Endodermal cell (in vitro differentiated cells): ENCODE measurements around the gene ATL3. TPM values are rescaled to one million over a fixed set of nuclear protein-coding genes. Genes with fewer than 3 reads are reported as not detected.
"Not testable (repeated sequence)": the region's sequence is repeated elsewhere in the genome, so short reads cannot be mapped to it uniquely, and the experiment has no call there.

ENCODE experiments used
- DNase-seq: peaks from one replicate; pipeline ENCODE4 v3.0.0-alpha.2; 2017
- H3K27ac ChIP-seq: 2 replicates; pipeline ENCODE4 v1.5.1; 2013; ENCODE audit warnings: mild to moderate bottlenecking, low read depth, low read length, moderate library complexity
- H3K27me3 ChIP-seq: 2 replicates; pipeline ENCODE4 v1.6.1; 2013; ENCODE audit warnings: mild to moderate bottlenecking, low read length, moderate library complexity; ENCODE audit not compliant: insufficient read depth, control insufficient read depth, poor library complexity, severe bottlenecking
- H3K36me3 ChIP-seq: 2 replicates; pipeline ENCODE4 v1.7.0; 2013; ENCODE audit warnings: mild to moderate bottlenecking, low read length, moderate library complexity; ENCODE audit not compliant: control insufficient read depth, insufficient read depth
- H3K4me1 ChIP-seq: one replicate; pipeline ENCODE4 v1.7.0; 2013; ENCODE audit warnings: low read length; ENCODE audit not compliant: control insufficient read depth, insufficient read depth
- H3K4me3 ChIP-seq: 2 replicates; pipeline ENCODE4 v1.5.1; 2013; ENCODE audit warnings: mild to moderate bottlenecking, low read length, moderate library complexity
- H3K9ac ChIP-seq: 2 replicates; pipeline ENCODE4 v1.6.1; 2013; ENCODE audit warnings: mild to moderate bottlenecking, low read length, moderate library complexity; ENCODE audit not compliant: poor library complexity, severe bottlenecking; ENCODE audit errors: extremely low read depth
- H3K9me3 ChIP-seq: 2 replicates; pipeline ENCODE4 v1.6.1; 2013; ENCODE audit warnings: mild to moderate bottlenecking, low read length, moderate library complexity; ENCODE audit not compliant: control insufficient read depth
- H3K27ac Mint-ChIP-seq: 2 replicates; pipeline ENCODE4 v1.8.0; 2020; ENCODE audit warnings: mixed read lengths
- H3K27me3 Mint-ChIP-seq: 2 replicates; pipeline ENCODE4 v1.8.0; 2021; ENCODE audit warnings: mild to moderate bottlenecking, mixed read lengths; ENCODE audit not compliant: insufficient read depth
- H3K36me3 Mint-ChIP-seq: 2 replicates; pipeline ENCODE4 v1.8.0; 2020; ENCODE audit warnings: low read depth, mixed read lengths
- H3K4me1 Mint-ChIP-seq: 2 replicates; pipeline ENCODE4 v1.8.0; 2020; ENCODE audit warnings: mixed read lengths
- H3K4me3 Mint-ChIP-seq: 2 replicates; pipeline ENCODE4 v1.8.0; 2020; ENCODE audit warnings: mild to moderate bottlenecking, moderate library complexity, mixed read lengths
- H3K9me3 Mint-ChIP-seq: 2 replicates; pipeline ENCODE4 v1.8.0; 2020; ENCODE audit warnings: mild to moderate bottlenecking, mixed read lengths
- WGBS, 2 experiments: methylation state at CpG; one replicate each; pipeline versions ENCODE4 v1.1.5 to v1.1.7; 2013; ENCODE audit warnings: missing lambda C conversion rate in 2 of 2, mixed read lengths in 1 of 2; ENCODE audit not compliant: insufficient coverage in 1 of 2, insufficient read length in 1 of 2; 5-methylcytosine and 5-hydroxymethylcytosine counted together
- total RNA-seq, 2 donors: library from RNA; stranded (reverse); fragmentation: NEBNext Ultra II Directional in 1 of 2; extraction: Animal tissue kit (Norgen Biotek cat#: 25700) in 1 of 2; gene quantifications; 2 replicates in 1 of 2; 3 replicates in 1 of 2; pipeline ENCODE4 v1.2.1, GENCODE V29; 2021
- TF ChIP-seq, protein P1 (sequence below): fragments of 200-600 bp; sonication (generic); conservative IDR thresholded peaks from 2 replicates; pipeline ENCODE4 v1.5.0; 2021; ENCODE audit warnings: antibody characterized with exemption, mild to moderate bottlenecking

ATL3 gene
- total RNA-seq, 2 donors from 2014 or later = 33.8 to 38.0 TPM

- no peaks in the 10 kb centered on the region for H3K4me1 ChIP-seq
- 85% methylated on average over 1 of the region's 1 CpG; no CpG with 5 or more reads in 1 of the 2 experiments for WGBS, 2 experiments
- no peaks in the 10 kb centered on the region for H3K9me3 ChIP-seq
- no peak overlapping the region for H3K27ac ChIP-seq
- H3K36me3 ChIP-seq = no peaks in the 10 kb centered on the region
- no peak overlapping the region for H3K9ac ChIP-seq
- Mint-ChIP-seq H3K27ac (no peak overlapping the region), H3K4me3 (no peak overlapping the region), H3K36me3 (no peaks in the 10 kb centered on the region), H3K4me1 (peaks cover 8% of the 10 kb centered on the region), H3K27me3 (no peaks in the 10 kb centered on the region), H3K9me3 (no peaks in the 10 kb centered on the region)
- H3K4me3 ChIP-seq = no peak overlapping the region
- TF ChIP-seq, protein P1, sequence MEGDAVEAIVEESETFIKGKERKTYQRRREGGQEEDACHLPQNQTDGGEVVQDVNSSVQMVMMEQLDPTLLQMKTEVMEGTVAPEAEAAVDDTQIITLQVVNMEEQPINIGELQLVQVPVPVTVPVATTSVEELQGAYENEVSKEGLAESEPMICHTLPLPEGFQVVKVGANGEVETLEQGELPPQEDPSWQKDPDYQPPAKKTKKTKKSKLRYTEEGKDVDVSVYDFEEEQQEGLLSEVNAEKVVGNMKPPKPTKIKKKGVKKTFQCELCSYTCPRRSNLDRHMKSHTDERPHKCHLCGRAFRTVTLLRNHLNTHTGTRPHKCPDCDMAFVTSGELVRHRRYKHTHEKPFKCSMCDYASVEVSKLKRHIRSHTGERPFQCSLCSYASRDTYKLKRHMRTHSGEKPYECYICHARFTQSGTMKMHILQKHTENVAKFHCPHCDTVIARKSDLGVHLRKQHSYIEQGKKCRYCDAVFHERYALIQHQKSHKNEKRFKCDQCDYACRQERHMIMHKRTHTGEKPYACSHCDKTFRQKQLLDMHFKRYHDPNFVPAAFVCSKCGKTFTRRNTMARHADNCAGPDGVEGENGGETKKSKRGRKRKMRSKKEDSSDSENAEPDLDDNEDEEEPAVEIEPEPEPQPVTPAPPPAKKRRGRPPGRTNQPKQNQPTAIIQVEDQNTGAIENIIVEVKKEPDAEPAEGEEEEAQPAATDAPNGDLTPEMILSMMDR = no peak
- H3K27me3 ChIP-seq = no peaks in the 10 kb centered on the region
- DNase-seq = no peak
Measured at GRCh38 chr11:63621071-63621470, 50.1 kb downstream of the ATL3 start.

GRCh38 chr11:63619967-63620366 is 51.2 kb downstream of the ATL3 start:
- H3K4me3 ChIP-seq = no peak overlapping the region
- no peaks in the 10 kb centered on the region for H3K27me3 Mint-ChIP-seq
- no peak for DNase-seq
- H3K27ac Mint-ChIP-seq = no peak overlapping the region
- no peak overlapping the region for H3K27ac ChIP-seq
- TF ChIP-seq, protein P1 = no peak
- no peaks in the 10 kb centered on the region for H3K4me1 ChIP-seq
- H3K27me3 ChIP-seq = no peaks in the 10 kb centered on the region
- H3K36me3 ChIP-seq = no peaks in the 10 kb centered on the region
- WGBS, 2 experiments = 83 to 91% methylated on average over 1 to 6 of the region's 6 CpGs
- no peaks in the 10 kb centered on the region for H3K36me3 Mint-ChIP-seq
- no peaks in the 10 kb centered on the region for H3K9me3 ChIP-seq
- H3K4me1 Mint-ChIP-seq = peaks cover 8% of the 10 kb centered on the region
- no peak overlapping the region for H3K9ac ChIP-seq
- H3K9me3 Mint-ChIP-seq = no peaks in the 10 kb centered on the region
- H3K4me3 Mint-ChIP-seq = no peak overlapping the region

DNA sequence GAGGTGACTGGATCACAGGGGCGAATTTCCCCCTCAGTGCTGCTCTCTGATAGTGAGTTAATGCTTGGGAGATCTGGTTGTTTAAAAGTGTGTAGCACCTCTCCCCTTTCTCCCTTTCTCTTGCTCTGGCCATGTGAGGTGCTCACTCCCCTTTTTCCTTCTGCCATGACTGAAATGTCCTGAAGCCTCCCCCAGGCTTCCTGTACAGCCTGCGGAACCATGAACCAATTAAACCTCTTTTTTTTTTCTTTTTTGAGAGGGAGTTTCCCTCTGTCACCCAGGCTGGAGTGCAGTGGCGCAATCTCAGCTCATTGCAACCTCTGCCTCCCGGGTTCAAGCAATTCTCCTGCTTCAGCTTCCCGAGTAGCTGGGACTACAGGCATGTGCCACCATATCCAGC is 53.5 kb downstream of the ATL3 start:
- not testable (repeated sequence) for H3K4me1 ChIP-seq, H3K27ac ChIP-seq, H3K4me1 Mint-ChIP-seq, H3K9ac ChIP-seq, H3K9me3 Mint-ChIP-seq, H3K27me3 ChIP-seq, H3K36me3 Mint-ChIP-seq, H3K27me3 Mint-ChIP-seq, H3K4me3 Mint-ChIP-seq, H3K4me3 ChIP-seq, H3K27ac Mint-ChIP-seq, H3K9me3 ChIP-seq, DNase-seq, H3K36me3 ChIP-seq
- WGBS, 2 experiments = 87 to 95% methylated on average over 4 to 5 of the region's 5 CpGs

DNA sequence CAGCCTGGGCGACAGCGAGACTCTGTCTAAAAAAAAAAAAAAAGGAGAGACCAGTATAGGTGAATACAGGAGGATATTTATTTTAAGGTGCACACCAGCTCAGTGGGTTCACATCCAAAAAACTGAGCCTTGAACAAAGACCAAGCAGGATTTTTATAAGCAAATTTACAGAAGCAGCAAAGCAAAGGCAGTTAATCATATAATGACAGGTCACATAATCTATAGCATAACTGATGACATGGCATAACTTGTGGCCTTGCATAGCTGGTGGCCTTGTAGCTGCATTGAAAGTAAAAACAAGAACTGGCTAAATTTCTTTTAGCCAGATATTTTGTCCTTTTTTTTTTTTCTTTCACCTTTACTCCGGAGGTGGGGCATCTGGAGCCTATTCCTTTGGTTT is 54.2 kb downstream of the ATL3 start:
- TF ChIP-seq, protein P1 = no peak
- H3K36me3 ChIP-seq = no peaks in the 10 kb centered on the region
- Mint-ChIP-seq H3K36me3 (no peaks in the 10 kb centered on the region), H3K27ac (no peak overlapping the region), H3K4me3 (no peak overlapping the region), H3K4me1 (peaks cover 4% of the 10 kb centered on the region), H3K9me3 (no peaks in the 10 kb centered on the region), H3K27me3 (peaks cover 6% of the 10 kb centered on the region)
- no peak overlapping the region for H3K27ac ChIP-seq
- H3K27me3 ChIP-seq = no peaks in the 10 kb centered on the region
- no peaks in the 10 kb centered on the region for H3K4me1 ChIP-seq
- no peaks in the 10 kb centered on the region for H3K9me3 ChIP-seq
- DNase-seq = no peak
- H3K9ac ChIP-seq = no peak overlapping the region
- 100% methylated on average over 1 to 3 of the region's 3 CpGs for WGBS, 2 experiments
- H3K4me3 ChIP-seq = no peak overlapping the region
